Common myeloid progenitor, CD34-positive (primary cell): Measurements from ENCODE around the gene TPST2.
"Not testable (repeated sequence)": the region's sequence is repeated elsewhere in the genome, so short reads cannot be mapped to it uniquely, and the experiment has no call there.

Experiments
- CTCF ChIA-PET: fragments of 350-600 bp; sonication (Branson Sonifier 250); formaldehyde crosslinking; loops from one replicate; lab custom pipeline; 2021; ENCODE audit warnings: antibody characterized with exemption; lab: Charles Lee
- POLR2A ChIA-PET: fragments of 350-600 bp; sonication (Branson Sonifier 250); formaldehyde crosslinking; loops from one replicate; lab custom pipeline; 2021; ENCODE audit warnings: antibody characterized with exemption; lab: Charles Lee
- DNase-seq, 3 donors: peaks; one replicate each; pipeline versions ENCODE4 v3.0.0 to v3.0.0-alpha.2; 2013
- H3K27ac ChIP-seq, 2 experiments: 1 replicate in 1 of 2; 2 replicates in 1 of 2; pipeline ENCODE4 v1.7.0; 2013; ENCODE audit warnings: inconsistent platforms in 2 of 2, low read length in 2 of 2, mild to moderate bottlenecking in 2 of 2, low read depth in 1 of 2, moderate library complexity in 1 of 2; ENCODE audit not compliant: severe bottlenecking in 2 of 2, insufficient read depth in 1 of 2, poor library complexity in 1 of 2
- H3K27me3 ChIP-seq, 5 experiments: replicated peaks in 2 of 5; 1 replicate in 3 of 5; 2 replicates in 2 of 5; pipeline versions ENCODE4 v1.6.1 to v1.7.0; 2013; ENCODE audit warnings: low read length in 4 of 5, mild to moderate bottlenecking in 2 of 5, moderate library complexity in 2 of 5, inconsistent platforms in 1 of 5; ENCODE audit not compliant: insufficient read depth in 5 of 5, control insufficient read depth in 4 of 5
- H3K36me3 ChIP-seq, 4 experiments: 1 replicate in 2 of 4; 2 replicates in 2 of 4; pipeline versions ENCODE4 v1.6.1 to v1.7.0; 2013; ENCODE audit warnings: low read length in 3 of 4, control low read depth in 1 of 4, mild to moderate bottlenecking in 1 of 4; ENCODE audit not compliant: control insufficient read depth in 4 of 4, insufficient read depth in 4 of 4
- H3K4me1 ChIP-seq, 4 experiments: 1 replicate in 3 of 4; 2 replicates in 1 of 4; pipeline versions ENCODE4 v1.6.1 to v1.7.1; 2013; ENCODE audit warnings: low read length in 3 of 4, mild to moderate bottlenecking in 3 of 4, control low read depth in 1 of 4, inconsistent platforms in 1 of 4, moderate library complexity in 1 of 4; ENCODE audit not compliant: control insufficient read depth in 4 of 4, insufficient read depth in 4 of 4; ENCODE audit errors: control extremely low read depth in 1 of 4
- H3K4me3 ChIP-seq, 7 experiments: 1 replicate in 4 of 7; 2 replicates in 3 of 7; pipeline versions ENCODE4 v1.5.1 to v1.7.0; 2013; ENCODE audit warnings: mild to moderate bottlenecking in 7 of 7, low read length in 6 of 7, moderate library complexity in 6 of 7, inconsistent platforms in 2 of 7, low read depth in 2 of 7, control low read depth in 1 of 7; ENCODE audit not compliant: insufficient read depth in 4 of 7, control insufficient read depth in 1 of 7; ENCODE audit errors: extremely low read depth in 1 of 7
- H3K9me3 ChIP-seq, 5 experiments: 1 replicate in 4 of 5; 2 replicates in 1 of 5; pipeline versions ENCODE4 v1.6.1 to v1.7.1; 2013; ENCODE audit warnings: low read length in 4 of 5, mild to moderate bottlenecking in 2 of 5, inconsistent platforms in 1 of 5, low read depth in 1 of 5, moderate library complexity in 1 of 5; ENCODE audit not compliant: control insufficient read depth in 4 of 5, insufficient read depth in 2 of 5; ENCODE audit errors: control extremely low read depth in 1 of 5
- WGBS: methylation state at CpG from one replicate; pipeline ENCODE4 v1.1.5; 2013; ENCODE audit not compliant: insufficient coverage; 5-methylcytosine and 5-hydroxymethylcytosine counted together

Gene TPST2

DNA sequence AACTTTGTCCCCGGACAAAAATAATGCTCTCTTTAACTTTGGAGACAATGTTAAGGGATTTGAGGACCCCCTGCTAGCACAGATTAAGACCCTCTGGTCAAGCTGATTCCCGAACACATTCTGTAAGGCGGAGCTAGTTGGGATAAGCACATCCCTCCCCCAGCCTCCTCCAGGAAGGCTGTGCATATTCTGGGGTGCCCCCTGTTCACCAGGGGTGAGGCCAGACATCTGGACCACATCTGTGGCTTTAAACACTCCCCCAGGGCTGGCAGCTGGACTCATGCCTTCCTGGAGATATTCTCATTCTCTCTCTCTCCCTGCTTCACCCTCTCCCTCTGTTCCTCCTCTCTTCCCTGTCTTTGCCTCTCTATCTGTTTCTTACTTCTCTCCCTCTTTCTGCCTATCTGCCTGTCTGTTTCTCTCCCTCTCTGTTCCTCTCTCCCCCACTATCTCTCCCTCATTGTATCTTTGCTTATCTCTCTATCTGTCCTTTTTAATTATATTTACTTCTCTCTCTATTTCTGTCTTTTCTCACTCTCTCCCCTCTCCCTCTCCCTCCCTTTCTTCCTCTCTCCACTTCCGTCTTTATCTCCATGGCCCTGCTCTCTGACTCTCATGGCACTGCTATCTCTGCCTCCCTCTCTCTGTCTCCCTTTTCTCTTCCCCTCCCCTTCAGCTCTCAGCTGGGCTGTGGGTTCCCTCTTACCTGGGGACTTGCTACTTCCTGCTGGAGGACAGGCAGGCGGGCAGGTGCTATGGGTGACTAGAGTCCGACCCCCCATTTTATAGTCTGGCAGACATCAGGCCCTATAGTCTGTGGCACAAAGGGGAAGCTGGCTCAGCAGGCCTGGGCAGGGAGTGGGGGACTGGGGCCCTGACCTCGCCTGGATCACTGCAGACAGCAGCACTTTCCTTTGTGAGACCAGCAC, 27.6 kb upstream of the TPST2 start, which contains the start of gene CRYBB1:
TSS of gene CRYBB1 (minus strand) at position 757 of the 929 bp plus-strand sequence. CDS start 1,708 bp downstream, outside the sequence.
- WGBS = 57% methylated on average over 5 of the region's 7 CpGs
- CTCF ChIA-PET = interaction anchor here (1.3 to 2.7 kb wide), 2 partner anchors 11 to 14 kb away, joined by 3 to 10 read pairs; no protein-coding TSS in a partner anchor
- POLR2A ChIA-PET = no interaction called here

GRCh38 chr22:26616650-26617049, 26.7 kb upstream of the TPST2 start:
- 94% methylated on average over 2 of the region's 2 CpGs for WGBS
- H3K27ac ChIP-seq = no peak overlapping the region
- peaks cover 4 to 49% (median 37%) of the 10 kb centered on the region in 4 experiments for H3K4me1 ChIP-seq
- no peak for DNase-seq
- CTCF ChIA-PET = interaction anchor here (0.6 to 2.7 kb wide), 3 partner anchors 10 to 25 kb away, joined by 3 to 10 read pairs (median 3); no protein-coding TSS in a partner anchor
- no peaks in the 10 kb centered on the region for H3K36me3 ChIP-seq
- no peak overlapping the region for H3K4me3 ChIP-seq
- H3K9me3 ChIP-seq = no peaks in the 10 kb centered on the region
- no peaks in the 10 kb centered on the region for H3K27me3 ChIP-seq
- POLR2A ChIA-PET = no interaction called here

More for the DNA sequence above, 27.6 kb upstream of the TPST2 start, which contains the start of gene CRYBB1:
- Histone ChIP-seq H3K4me3 (no peak within 1 kb of the TSS), H3K36me3 (no peaks in the 10 kb centered on the region), H3K9me3 (no peaks in the 10 kb centered on the region), H3K4me1 (peaks cover 4 to 49% (median 37%) of the 10 kb centered on the region in 4 experiments), H3K27ac (peak within 1 kb of the TSS in 1 of 2 experiments; percentile 52), H3K27me3 (no peaks in the 10 kb centered on the region)
- DNase-seq = peak; percentile 11 to 77 (median 62)

GRCh38 chr22:26615830-26616435, 26.0 kb upstream of the TPST2 start:
- ChIA-PET POLR2A (no interaction called here), CTCF (interaction anchor here (1.3 to 2.7 kb wide), 2 partner anchors 10 to 15 kb away, joined by 3 to 10 read pairs; no protein-coding TSS in a partner anchor)
- Histone ChIP-seq H3K4me1 (peaks cover 4 to 49% (median 37%) of the 10 kb centered on the region in 4 experiments), H3K27me3 (no peaks in the 10 kb centered on the region), H3K36me3 (no peaks in the 10 kb centered on the region), H3K9me3 (no peaks in the 10 kb centered on the region), H3K4me3 (no peak overlapping the region), H3K27ac (no peak overlapping the region)
- DNase-seq = no peak
- 87% methylated on average over 11 of the region's 11 CpGs for WGBS

DNA sequence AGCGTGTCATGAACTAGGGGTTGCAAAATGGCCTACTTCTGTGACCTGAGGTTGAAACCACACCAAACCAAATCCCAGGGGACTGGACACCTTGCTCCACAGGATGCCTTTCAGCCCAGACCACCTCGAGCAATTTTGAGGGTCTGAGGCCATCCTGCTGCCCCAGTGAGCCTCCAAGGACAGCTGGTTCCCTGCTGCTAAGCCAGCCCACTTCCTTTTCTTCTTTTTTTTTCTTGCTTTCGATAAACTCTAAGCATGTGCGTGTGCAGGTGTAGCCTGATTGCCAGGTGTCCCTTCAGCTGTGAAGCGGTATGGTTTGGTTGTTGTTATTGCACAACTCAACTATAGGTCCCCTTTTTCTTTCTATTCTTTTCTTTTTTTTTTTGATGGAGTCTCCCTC, 25.2 kb upstream of the TPST2 start:
- Histone ChIP-seq H3K4me3 (no peak overlapping the region), H3K36me3 (no peaks in the 10 kb centered on the region), H3K9me3 (no peaks in the 10 kb centered on the region), H3K4me1 (peaks cover 4 to 49% (median 37%) of the 10 kb centered on the region in 4 experiments), H3K27ac (no peak overlapping the region), H3K27me3 (no peaks in the 10 kb centered on the region)
- ChIA-PET POLR2A (interaction anchor here (0.6 kb wide), 1 partner anchor 10 kb away, joined by 4 read pairs; no protein-coding TSS in a partner anchor), CTCF (no interaction called here)
- 13% methylated on average over 1 of the region's 5 CpGs for WGBS
- DNase-seq = peak in 2 of 3 donors; percentile 66 to 68

DNA sequence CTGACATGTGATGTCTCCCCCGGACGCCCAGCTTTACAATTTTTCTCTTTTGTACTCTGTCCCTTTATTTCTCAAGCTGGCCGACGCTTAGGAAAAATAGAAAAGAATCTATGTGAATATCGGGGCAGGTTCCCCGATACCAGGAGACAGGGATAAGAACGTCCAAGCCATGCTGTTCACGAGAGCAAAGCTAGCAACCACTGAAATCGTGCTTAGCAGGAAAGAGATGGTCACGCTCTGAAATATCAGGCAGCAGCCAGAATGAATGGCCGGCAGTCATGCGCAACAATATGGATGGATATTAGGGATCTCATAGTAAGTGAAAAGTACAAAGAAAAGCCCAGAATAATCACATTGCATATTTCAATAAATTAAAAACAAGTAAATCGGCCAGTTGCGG, 24.4 kb upstream of the TPST2 start:
- H3K4me1 ChIP-seq = peaks cover 4 to 43% (median 31%) of the 10 kb centered on the region in 4 experiments

DNA sequence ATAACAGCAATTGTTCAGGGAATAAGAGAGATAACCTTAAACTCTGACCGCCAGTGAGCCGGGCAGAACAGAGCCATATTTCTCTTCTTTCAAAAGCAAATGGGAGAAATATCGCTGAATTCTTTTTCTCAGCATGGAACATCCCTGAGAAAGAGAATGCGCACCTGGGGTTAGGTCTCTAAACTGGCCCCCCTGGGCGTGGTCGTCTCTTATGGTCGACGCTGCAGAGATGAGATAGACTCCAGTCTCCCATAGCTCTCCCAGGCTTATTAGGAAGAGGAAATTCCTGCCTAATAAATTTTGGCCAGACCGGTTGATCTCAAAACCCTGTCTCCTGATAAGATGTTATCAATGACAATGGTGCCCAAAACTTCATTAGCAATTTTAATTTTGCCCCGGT, 23.8 kb upstream of the TPST2 start:
- H3K4me1 ChIP-seq = peaks cover 4 to 37% (median 30%) of the 10 kb centered on the region in 4 experiments
- H3K27me3 ChIP-seq, H3K4me3 ChIP-seq, DNase-seq, H3K9me3 ChIP-seq, H3K36me3 ChIP-seq, POLR2A ChIA-PET, H3K27ac ChIP-seq, CTCF ChIA-PET: not testable (repeated sequence)
- WGBS = 23% methylated on average over 6 of the region's 10 CpGs

More for the DNA sequence above, 24.4 kb upstream of the TPST2 start:
- WGBS = 95% methylated on average over 9 of the region's 14 CpGs
- POLR2A ChIA-PET = no interaction called here
- CTCF ChIA-PET = no interaction called here
- no peak overlapping the region for H3K4me3 ChIP-seq
- no peaks in the 10 kb centered on the region for H3K36me3 ChIP-seq
- no peak overlapping the region for H3K27ac ChIP-seq
- no peak for DNase-seq
- H3K9me3 ChIP-seq = no peaks in the 10 kb centered on the region
- H3K27me3 ChIP-seq = no peaks in the 10 kb centered on the region
